HepG2 (cell line): ENCODE results near the gene GNMT. TPM values are rescaled to one million over a fixed set of nuclear protein-coding genes. Genes with fewer than 3 reads are reported as not detected.
A peak's percentile ranks its signal among the peaks of the same experiment; 100 is the strongest.

Source experiments
- AHDC1 ChIP-seq: sonication (generic); formaldehyde crosslinking; IDR thresholded peaks from 2 replicates; pipeline ENCODE4 v1.5.1; 2020; ENCODE audit warnings: mild to moderate bottlenecking, missing genetic modification reagents, borderline replicate concordance
- HNF1A ChIP-seq, 2 experiments: sonication (generic) in 1 of 2; formaldehyde crosslinking in 1 of 2; IDR thresholded peaks; 2 replicates each; pipeline versions ENCODE4 v1.4.0 to v1.6.1; 2016 to 2020; ENCODE audit warnings: borderline replicate concordance in 1 of 2, low read depth in 1 of 2, mild to moderate bottlenecking in 1 of 2, missing genetic modification reagents in 1 of 2
- HOXA3 ChIP-seq: sonication (generic); formaldehyde crosslinking; IDR thresholded peaks from 2 replicates; pipeline ENCODE4 v1.5.0; 2020; ENCODE audit warnings: missing genetic modification reagents
- MIXL1 ChIP-seq: IDR thresholded peaks from 2 replicates; pipeline ENCODE4 v1.6.1; 2016
- MZF1 ChIP-seq: sonication (generic); formaldehyde crosslinking; IDR thresholded peaks from 2 replicates; pipeline ENCODE4 v1.8.1; 2023; ENCODE audit warnings: mild to moderate bottlenecking, missing genetic modification reagents, borderline replicate concordance
- NR2F2 ChIP-seq: IDR thresholded peaks from 2 replicates; pipeline ENCODE4 v1.6.1; 2012; ENCODE audit warnings: low read depth, inconsistent platforms, borderline replicate concordance
- U2AF2 ChIP-seq: fragments of 200-400 bp; formaldehyde crosslinking; IDR thresholded peaks from 2 replicates; pipeline ENCODE4 v1.6.1; 2017; ENCODE audit warnings: low read depth, mild to moderate bottlenecking, low read length
- ZFP36L1 ChIP-seq: sonication (generic); formaldehyde crosslinking; IDR thresholded peaks from 2 replicates; pipeline ENCODE4 v1.8.0; 2022; ENCODE audit warnings: mild to moderate bottlenecking, missing genetic modification reagents, moderate library complexity
- ZNF275 ChIP-seq: sonication (generic); formaldehyde crosslinking; IDR thresholded peaks from 2 replicates; pipeline ENCODE4 v1.8.0; 2022; ENCODE audit warnings: missing genetic modification reagents, mild to moderate bottlenecking, inconsistent platforms, borderline replicate concordance
- ZNF34 ChIP-seq: sonication (generic); formaldehyde crosslinking; IDR thresholded peaks from 2 replicates; pipeline ENCODE4 v1.4.0; 2020; ENCODE audit warnings: mild to moderate bottlenecking, missing genetic modification reagents, borderline replicate concordance
- ZNF598 ChIP-seq: sonication (generic); formaldehyde crosslinking; IDR thresholded peaks from 2 replicates; pipeline ENCODE4 v1.5.1; 2020; ENCODE audit warnings: mild to moderate bottlenecking, missing genetic modification reagents, borderline replicate concordance
- ZNF766 ChIP-seq: sonication (generic); formaldehyde crosslinking; IDR thresholded peaks from 2 replicates; pipeline ENCODE4 v1.5.0; 2020; ENCODE audit warnings: missing genetic modification reagents, borderline replicate concordance
- polyA plus RNA-seq, 8 experiments: library from polyadenylated mRNA; depleted of rRNA in 3 of 8; stranded (reverse) in 7 of 8; unstranded in 1 of 8; fragments of >200 nt; fragmentation: Illumina TruSeq in 4 of 8; extraction: Trizol in 4 of 8; gene quantifications; 2 replicates each; pipeline versions ENCODE4 v1.2.1 to v1.2.3, GENCODE V29; 2011 to 2016; ENCODE audit warnings: low read depth in 4 of 8, missing spikeins in 1 of 8, mixed read lengths in 1 of 8; ENCODE audit not compliant: insufficient read depth in 1 of 8
- total RNA-seq, 5 experiments: library from RNA; depleted of rRNA; stranded (reverse); fragments of >200 nt; fragmentation: Illumina TruSeq; extraction: Trizol; gene quantifications; 2 replicates each; pipeline ENCODE4 v1.2.3, GENCODE V29; 2016; ENCODE audit warnings: low read depth in 1 of 5
- TF ChIP-seq, protein P1 (sequence below): sonication (generic); formaldehyde crosslinking; IDR thresholded peaks from 2 replicates; pipeline ENCODE4 v1.5.0; 2020; ENCODE audit warnings: missing genetic modification reagents

GNMT gene
- total and polyA plus RNA-seq, 2 of the 13 experiments (the other 11 are each of a cell fraction or from before 2014, with no cell fraction given), result 2.8 to 7.0 TPM

- TF ChIP-seq AHDC1 (CRISPR knock-in tag) (peak; percentile 50), ZFP36L1 (CRISPR knock-in tag) (no peak), HOXA3 (CRISPR knock-in tag) (peak; percentile 90; the same call in 1 of the 2 replicates), HNF1A (IDR thresholded peaks at IDR 0.05; ENCODE audit: low read depth) (peak; percentile 31; the same call in 1 of the 2 replicates), HNF1A (CRISPR knock-in tag; IDR thresholded peaks at IDR 0.05; ENCODE audit: borderline replicate concordance) (peak; percentile 9; the same call in 1 of the 2 replicates), ZNF34 (no peak), MZF1 (CRISPR knock-in tag) (no peak), MIXL1 (CRISPR knock-in tag) (no peak; the same call in none of the 2 replicates), ZNF598 (no peak), ZNF766 (CRISPR knock-in tag) (peak; percentile 5; the same call in 1 of the 2 replicates), ZNF275 (no peak), U2AF2 (0 out of 2 replicates have a peak, but pooled peaks have one; percentile 40), NR2F2 (0 out of 2 replicates have a peak, but pooled peaks have one; percentile 1)
- TF ChIP-seq, protein P1, sequence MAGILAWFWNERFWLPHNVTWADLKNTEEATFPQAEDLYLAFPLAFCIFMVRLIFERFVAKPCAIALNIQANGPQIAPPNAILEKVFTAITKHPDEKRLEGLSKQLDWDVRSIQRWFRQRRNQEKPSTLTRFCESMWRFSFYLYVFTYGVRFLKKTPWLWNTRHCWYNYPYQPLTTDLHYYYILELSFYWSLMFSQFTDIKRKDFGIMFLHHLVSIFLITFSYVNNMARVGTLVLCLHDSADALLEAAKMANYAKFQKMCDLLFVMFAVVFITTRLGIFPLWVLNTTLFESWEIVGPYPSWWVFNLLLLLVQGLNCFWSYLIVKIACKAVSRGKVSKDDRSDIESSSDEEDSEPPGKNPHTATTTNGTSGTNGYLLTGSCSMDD (CRISPR knock-in tag), result no peak
Measured at GRCh38 chr6:42978839-42979522, 18.4 kb downstream of the GNMT start, which contains the start of gene PEX6 (continued).
